ENCODE data around the gene PIK3R5.

GRCh38 chr17:8837563-8838075 lies 127.9 kb downstream of the PIK3R5 start:
- TF ChIP-seq CTCF (conservative IDR thresholded peaks at IDR 0.05; ENCODE audit: low read length) (no peak), EZH2phosphoT487 (IDR thresholded peaks at IDR 0.05; ENCODE audit: borderline replicate concordance, low read depth, low read length) (no peak)

Data from OCI-LY7 (cell line).